NB4 (cell line): ENCODE data around the gene HSPBP1.

Experiments
- CTCF ChIP-seq: IDR thresholded peaks from one replicate; pipeline ENCODE4 v1.5.1; 2012; ENCODE audit warnings: low read depth, low read length
- MAX ChIP-seq: IDR thresholded peaks from 2 replicates; pipeline ENCODE4 v1.6.1; 2011; ENCODE audit warnings: low read depth, low read length
- MYC ChIP-seq: IDR thresholded peaks from 2 replicates; pipeline ENCODE4 v1.6.1; 2011; ENCODE audit warnings: low read depth, low read length
- POLR2A ChIP-seq: IDR thresholded peaks from 2 replicates; pipeline ENCODE4 v1.6.1; 2011; ENCODE audit warnings: mild to moderate bottlenecking; ENCODE audit not compliant: insufficient read length; ENCODE audit errors: extremely low read depth

- no peak for TF ChIP-seq CTCF
- no peak for TF ChIP-seq POLR2A
- TF ChIP-seq MYC, result no peak
- TF ChIP-seq MAX, result no peak
Observed at GRCh38 chr19:55303477-55303876, 23.6 kb upstream of the HSPBP1 start.
